K562 (cell line): Measurements from ENCODE around the gene KIAA1614. TPM values are rescaled to one million over a fixed set of nuclear protein-coding genes. Genes with fewer than 3 reads are reported as not detected.

Source experiments
- ATAC-seq: fragments of 200-7000 bp; cut with Tn5 transposase; 3 replicates; pipeline ENCODE4 v1.9.1; 2020; ENCODE audit warnings: moderate library complexity
- BruUV-seq: library from RNA; stranded (reverse); fragments of 400-500 nt; replicated peaks from 2 replicates; lab custom pipeline; 2021; lab: Mats Ljungman, UMichigan
- CTCF ChIA-PET: fragments of 300-600 bp; formaldehyde crosslinking; extraction: SDS; loops from one replicate; lab custom pipeline; 2021; ENCODE audit warnings: low intra/inter-chr PET ratio; lab: Yijun Ruan, JAX
- POLR2A ChIA-PET: fragments of 300-600, 350-650 bp; sonication (Branson Sonifier 250); formaldehyde crosslinking; extraction: SDS; loops from one replicate; lab custom pipeline; 2021; ENCODE audit warnings: antibody characterized with exemption, inconsistent platforms; lab: Yijun Ruan, JAX
- DNase-seq, 4 experiments: peaks; one replicate each; pipeline versions ENCODE4 v3.0.0 to v3.0.0-alpha.2; 2011 to 2018; ENCODE audit warnings: low spot score in 3 of 4, mixed read lengths in 3 of 4; ENCODE audit errors: extremely low read depth in 1 of 4
- FAIRE-seq: peaks from 2 replicates; lab custom pipeline; 2011; peaks lifted over from hg19 to GRCh38; lab: Jason Lieb, UNC
- H2AFZ ChIP-seq: 2 replicates; pipeline ENCODE4 v1.6.0; 2011; ENCODE audit warnings: low read depth, low read length, control low read depth, inconsistent platforms
- H3K27ac ChIP-seq: fragments of 200-600 bp; 3 replicates; pipeline ENCODE4 v1.8.0; 2011; ENCODE audit warnings: low read depth, mild to moderate bottlenecking, control low read depth, inconsistent platforms, low read length, moderate library complexity, mixed read lengths; ENCODE audit errors: extremely low read depth
- H3K27me3 ChIP-seq, 2 experiments: fragments of 300-600 bp in 1 of 2; 2 replicates in 1 of 2; 3 replicates in 1 of 2; pipeline versions ENCODE4 v1.6.0 to v1.8.0; 2011; ENCODE audit warnings: inconsistent platforms in 2 of 2, low read length in 2 of 2, mild to moderate bottlenecking in 1 of 2, mixed read lengths in 1 of 2, moderate library complexity in 1 of 2; ENCODE audit not compliant: control insufficient read depth in 2 of 2, insufficient read depth in 2 of 2
- H3K36me3 ChIP-seq: fragments of 300-600 bp; 3 replicates; pipeline ENCODE4 v1.8.0; 2011; ENCODE audit warnings: mild to moderate bottlenecking, low read length, inconsistent platforms; ENCODE audit not compliant: control insufficient read depth, insufficient read depth
- H3K4me1 ChIP-seq, 2 experiments: fragments of 200-600 bp in 1 of 2; replicated peaks in 1 of 2; 2 replicates in 1 of 2; 3 replicates in 1 of 2; pipeline versions ENCODE4 v1.5.1 to v1.8.0; 2011; ENCODE audit warnings: inconsistent platforms in 2 of 2, low read length in 2 of 2, mild to moderate bottlenecking in 1 of 2, mixed read lengths in 1 of 2, moderate library complexity in 1 of 2; ENCODE audit not compliant: control insufficient read depth in 2 of 2, insufficient read depth in 2 of 2
- H3K4me2 ChIP-seq: 2 replicates; pipeline ENCODE4 v1.6.1; 2011; ENCODE audit warnings: low read length, control low read depth, inconsistent platforms, mixed read lengths; ENCODE audit not compliant: insufficient read depth
- H3K4me3 ChIP-seq: fragments of 200-600 bp; sonication (generic), shearing (Covaris generic); 2 replicates; pipeline ENCODE4 v1.5.1; 2016; ENCODE audit warnings: control low read depth, inconsistent platforms
- H3K79me2 ChIP-seq: fragments of 200-600 bp; 3 replicates; pipeline ENCODE4 v1.8.0; 2011; ENCODE audit warnings: low read length, inconsistent platforms; ENCODE audit not compliant: control insufficient read depth, insufficient read depth
- H3K9ac ChIP-seq, 2 experiments: 2 replicates each; pipeline versions ENCODE4 v1.6.0 to v1.6.1; 2011; ENCODE audit warnings: low read depth in 2 of 2, low read length in 2 of 2, control low read depth in 1 of 2, inconsistent platforms in 1 of 2, mild to moderate bottlenecking in 1 of 2, mixed read lengths in 1 of 2; ENCODE audit not compliant: insufficient read depth in 1 of 2
- H3K9me1 ChIP-seq: one replicate; pipeline ENCODE4 v1.6.0; 2011; ENCODE audit warnings: inconsistent platforms, mild to moderate bottlenecking, low read length, moderate library complexity; ENCODE audit not compliant: control insufficient read depth, insufficient read depth
- H3K9me3 ChIP-seq: replicated peaks from 2 replicates; pipeline ENCODE4 v1.5.1; 2011; ENCODE audit warnings: low read depth, low read length, inconsistent platforms; ENCODE audit not compliant: control insufficient read depth, insufficient read depth
- H4K20me1 ChIP-seq: replicated peaks from 2 replicates; pipeline ENCODE4 v1.6.1; 2011; ENCODE audit warnings: low read length, inconsistent platforms, mixed read lengths; ENCODE audit not compliant: control insufficient read depth, insufficient read depth
- CTCFL ChIP-seq: IDR thresholded peaks from 2 replicates; pipeline ENCODE4 v1.6.1; 2011; ENCODE audit warnings: borderline replicate concordance, low read depth, mild to moderate bottlenecking, moderate library complexity, low read length; ENCODE audit not compliant: insufficient read depth, poor library complexity, severe bottlenecking
- ELK1 ChIP-seq: sonication (generic); formaldehyde crosslinking; IDR thresholded peaks from 2 replicates; pipeline ENCODE4 v1.8.1; 2022; ENCODE audit warnings: missing genetic modification reagents
- GABPA ChIP-seq: fragments of 200-800 bp; sonication (Bioruptor generic); conservative IDR thresholded peaks from 2 replicates; pipeline ENCODE4 v1.6.1; 2016; ENCODE audit warnings: low read depth, missing genetic modification characterization, missing compliant biosample characterization
- MITF ChIP-seq: IDR thresholded peaks from 2 replicates; pipeline ENCODE4 v1.6.1; 2014; ENCODE audit warnings: antibody characterized with exemption
- MLLT1 ChIP-seq, 2 experiments: fragments of 450-650 bp; IDR thresholded peaks; 2 replicates each; pipeline ENCODE4 v1.6.1; 2016
- NELFE ChIP-seq: IDR thresholded peaks from 2 replicates; pipeline ENCODE4 v1.6.1; 2011; ENCODE audit warnings: mild to moderate bottlenecking; ENCODE audit not compliant: insufficient read depth, insufficient read length
- POLR2G ChIP-seq: fragments of 200-400 bp; formaldehyde crosslinking; IDR thresholded peaks from 2 replicates; pipeline ENCODE4 v1.6.1; 2017; ENCODE audit warnings: low read depth, mild to moderate bottlenecking, antibody characterized with exemption, low read length, moderate library complexity
- PTTG1 ChIP-seq: fragments of 450-650 bp; IDR thresholded peaks from 2 replicates; pipeline ENCODE4 v1.6.1; 2016; ENCODE audit warnings: low read depth, mild to moderate bottlenecking, missing genetic modification characterization, missing compliant biosample characterization
- SREBF1 ChIP-seq: fragments of 150-350 bp; IDR thresholded peaks from 2 replicates; pipeline ENCODE4 v1.6.1; 2014; ENCODE audit warnings: antibody characterized with exemption, low read depth, low read length, borderline replicate concordance
- ZNF217 ChIP-seq: sonication (generic); formaldehyde crosslinking; IDR thresholded peaks from 2 replicates; pipeline ENCODE4 v1.8.0; 2022; ENCODE audit warnings: mild to moderate bottlenecking, missing genetic modification reagents
- ZNF354B ChIP-seq: fragments of 250-450 bp; sonication (Bioruptor Pico); IDR thresholded peaks from 2 replicates; pipeline ENCODE4 v1.4.0; 2020
- ZZZ3 ChIP-seq: fragments of 450-650 bp; IDR thresholded peaks from 2 replicates; pipeline ENCODE4 v1.6.1; 2016; ENCODE audit warnings: antibody characterized with exemption, mild to moderate bottlenecking, moderate library complexity
- WGBS: fragments of 100-300 bp; shearing (Covaris generic); methylation state at CpG from one replicate; pipeline ENCODE4 v1.1.6; 2016; ENCODE audit warnings: low coverage, mixed read lengths; ENCODE audit not compliant: insufficient coverage; ENCODE audit errors: missing lambda C conversion rate; 5-methylcytosine and 5-hydroxymethylcytosine counted together
- in situ Hi-C: fragments of 300-500 bp; cut with MboI; formaldehyde crosslinking; loops from 4 replicates; pipeline ENCODE4 v1.15.0; 2018; ENCODE audit warnings: inconsistent platforms, mixed read lengths
- intact Hi-C: fragments of 100-400 bp; cut with micrococcal nuclease; formaldehyde crosslinking; loops from 2 replicates; pipeline ENCODE4 v1.14.2; 2022
- polyA plus RNA-seq, 8 experiments: library from polyadenylated mRNA; depleted of rRNA in 4 of 8; stranded (reverse) in 5 of 8; unstranded in 3 of 8; fragments of >200 nt; fragmentation: Nextera tagmentation in 2 of 8; fragmentation: Illumina TruSeq in 1 of 8; extraction: Ambion mirVana in 2 of 8; extraction: Trizol in 1 of 8; gene quantifications; 2 replicates each; pipeline versions ENCODE4 v1.2.1 to v1.2.3, GENCODE V29; 2011 to 2014; ENCODE audit warnings: inconsistent platforms in 1 of 8, missing spikeins in 1 of 8
- total RNA-seq, 7 experiments: library from RNA; depleted of rRNA in 6 of 7; stranded (reverse); fragments of >200 nt in 6 of 7; fragmentation: Illumina TruSeq in 2 of 7; extraction: Trizol in 2 of 7; gene quantifications; 2 replicates each; pipeline versions ENCODE4 v1.2.1 to v1.2.3, GENCODE V29; 2011 to 2021; ENCODE audit warnings: low replicate concordance in 1 of 7

KIAA1614 gene
- total and polyA plus RNA-seq, 9 of the 15 experiments (the other 6 are each of a cell fraction or from before 2014, with no cell fraction given), result 0.01 to 1.1 (median 0.15) TPM; not detected in 1

GRCh38 chr1:180920702-180921101, 8.0 kb downstream of the KIAA1614 start (continued):
- TF ChIP-seq CTCFL (peak; percentile 8), MLLT1 (IDR thresholded peaks at IDR 0.05) (no peak)

GRCh38 chr1:180921386-180921785, 8.7 kb downstream of the KIAA1614 start:
- Histone ChIP-seq H3K4me1 (peaks cover 26 to 41% of the 10 kb centered on the region in 2 experiments; a peak in 4 of 5 replicates), H3K9me3 (no peaks in the 10 kb centered on the region), H2AFZ (no peak overlapping the region), H3K4me3 (no peak overlapping the region), H3K9ac (peak overlapping the region in 1 of 2 experiments; percentile 47; a peak in 1 of 4 replicates), H3K27me3 (no peaks in the 10 kb centered on the region; a peak in 1 of 5 replicates), H4K20me1 (no peaks in the 10 kb centered on the region), H3K79me2 (no peaks in the 10 kb centered on the region), H3K4me2 (no peak overlapping the region), H3K27ac (no peak overlapping the region), H3K9me1 (no peaks in the 10 kb centered on the region), H3K36me3 (no peaks in the 10 kb centered on the region)
- FAIRE-seq, result no peak
- ATAC-seq, result no peak
- intact Hi-C loops (loop anchor here (2.0 kb wide), 1 partner anchor 407 kb away; no protein-coding TSS in a partner anchor), in situ Hi-C loops (no loop called here)
- POLR2A ChIA-PET, result interaction anchor here (0.6 kb wide), 1 partner anchor 21 kb away, joined by 3 read pairs; no protein-coding TSS in a partner anchor
- CTCF ChIA-PET, result no interaction called here
- 60% methylated on average over 6 of the region's 6 CpGs for WGBS
- BruUV-seq, result no TSS peak
- no peak for DNase-seq
- TF ChIP-seq PTTG1 (tag) (no peak), ELK1 (CRISPR knock-in tag) (no peak), GABPA (tag) (no peak), MITF (no peak), ZNF354B (no peak), POLR2G (no peak), SREBF1 (no peak), NELFE (no peak), ZNF217 (no peak), ZZZ3 (no peak)
